Upper lobe of right lung (tissue), 1 donor: ENCODE results near the gene ACTN3. TPM values are rescaled to one million over a fixed set of nuclear protein-coding genes. Genes with fewer than 3 reads are reported as not detected.

Experiments
- ATAC-seq: fragments of 200-7000 bp; cut with Tn5 transposase; one replicate; pipeline ENCODE4 v1.9.1; 2020; ENCODE audit warnings: mild to moderate bottlenecking, moderate library complexity
- DNase-seq: peaks from one replicate; pipeline ENCODE4 v3.0.0-alpha.2; 2020
- H3K27ac ChIP-seq: fragments of 200-600 bp; one replicate; pipeline ENCODE4 v1.8.0; 2022
- H3K27me3 ChIP-seq: fragments of 200-600 bp; one replicate; pipeline ENCODE4 v1.8.0; 2022; ENCODE audit warnings: mild to moderate bottlenecking
- H3K36me3 ChIP-seq: fragments of 200-600 bp; one replicate; pipeline ENCODE4 v1.8.0; 2022
- H3K4me1 ChIP-seq: fragments of 200-600 bp; one replicate; pipeline ENCODE4 v1.8.0; 2022
- H3K4me3 ChIP-seq: fragments of 200-600 bp; one replicate; pipeline ENCODE4 v1.8.0; 2022; ENCODE audit warnings: mild to moderate bottlenecking
- H3K9me3 ChIP-seq: fragments of 200-600 bp; one replicate; pipeline ENCODE4 v1.8.0; 2022
- CTCF ChIP-seq: fragments of 200-600 bp; IDR thresholded peaks from one replicate; pipeline ENCODE4 v1.8.0; 2022; ENCODE audit warnings: antibody characterized with exemption
- intact Hi-C: fragments of 100-400 bp; cut with DNase I; formaldehyde crosslinking; loops from one replicate; pipeline ENCODE4 v1.11.0; 2022
- total RNA-seq: library from RNA; stranded (reverse); fragmentation: NEBNext Ultra II Directional; extraction: Animal tissue kit (Norgen Biotek cat#: 25700); gene quantifications from one replicate; pipeline ENCODE4 v1.2.1, GENCODE V29; 2021
- donor health status: DM: no; HTN: yes; CAD: no; lungs with severe emphysema.

Gene ACTN3
- total RNA-seq, 1 donor from 2014 or later, result not detected

- Histone ChIP-seq H3K4me3 (no peak overlapping the region), H3K9me3 (no peaks in the 10 kb centered on the region), H3K36me3 (no peaks in the 10 kb centered on the region), H3K27ac (no peak overlapping the region), H3K27me3 (peaks cover 5% of the 10 kb centered on the region), H3K4me1 (peaks cover 7% of the 10 kb centered on the region)
- ATAC-seq (peak; percentile 53), DNase-seq (no peak)
- no peak for TF ChIP-seq CTCF
- intact Hi-C loops, result no loop called here
Measured at GRCh38 chr11:66559142-66559865, 12.6 kb downstream of the ACTN3 start.

GRCh38 chr11:66559866-66560676 is 13.4 kb downstream of the ACTN3 start:
- DNase-seq, result no peak
- intact Hi-C loops, result no loop called here
- Histone ChIP-seq H3K4me1 (peaks cover 7% of the 10 kb centered on the region), H3K9me3 (no peaks in the 10 kb centered on the region), H3K4me3 (no peak overlapping the region), H3K27me3 (peaks cover 5% of the 10 kb centered on the region), H3K27ac (no peak overlapping the region), H3K36me3 (no peaks in the 10 kb centered on the region)
- no peak for ATAC-seq
- TF ChIP-seq CTCF, result no peak

- peaks cover 5% of the 10 kb centered on the region for H3K27me3 ChIP-seq
- no peaks in the 10 kb centered on the region for H3K9me3 ChIP-seq
- peaks cover 7% of the 10 kb centered on the region for H3K4me1 ChIP-seq
- ATAC-seq, result no peak
- no peak for DNase-seq
- H3K4me3 ChIP-seq, result no peak overlapping the region
- intact Hi-C loops, result no loop called here
- H3K27ac ChIP-seq, result no peak overlapping the region
- TF ChIP-seq CTCF, result no peak
- H3K36me3 ChIP-seq, result no peaks in the 10 kb centered on the region
Measured at GRCh38 chr11:66561178-66561974, 14.7 kb downstream of the ACTN3 start.

DNA sequence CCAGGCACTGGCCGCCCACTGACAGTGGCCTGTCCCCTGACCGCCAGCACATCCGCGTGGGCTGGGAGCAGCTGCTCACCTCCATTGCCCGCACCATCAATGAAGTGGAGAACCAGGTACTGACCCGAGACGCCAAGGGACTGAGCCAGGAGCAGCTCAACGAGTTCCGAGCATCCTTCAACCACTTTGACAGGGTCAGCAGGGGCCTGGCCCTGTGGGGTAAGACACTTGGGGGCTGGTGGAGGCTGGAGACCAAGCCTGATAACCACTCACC is 15.2 kb downstream of the ACTN3 start:
- TF ChIP-seq CTCF, result no peak
- Histone ChIP-seq H3K4me1 (peaks cover 7% of the 10 kb centered on the region), H3K4me3 (no peak overlapping the region), H3K9me3 (no peaks in the 10 kb centered on the region), H3K27me3 (peaks cover 5% of the 10 kb centered on the region), H3K36me3 (no peaks in the 10 kb centered on the region), H3K27ac (no peak overlapping the region)
- ATAC-seq (no peak), DNase-seq (no peak)
- intact Hi-C loops, result no loop called here

GRCh38 chr11:66562275-66562674 is 15.6 kb downstream of the ACTN3 start:
- Histone ChIP-seq H3K4me3 (no peak overlapping the region), H3K36me3 (no peaks in the 10 kb centered on the region), H3K27ac (no peak overlapping the region), H3K4me1 (peaks cover 7% of the 10 kb centered on the region), H3K27me3 (peaks cover 5% of the 10 kb centered on the region), H3K9me3 (no peaks in the 10 kb centered on the region)
- intact Hi-C loops, result no loop called here
- no peak for DNase-seq
- no peak for ATAC-seq
- no peak for TF ChIP-seq CTCF
